ENCODE data around the gene CUZD1.

DNA sequence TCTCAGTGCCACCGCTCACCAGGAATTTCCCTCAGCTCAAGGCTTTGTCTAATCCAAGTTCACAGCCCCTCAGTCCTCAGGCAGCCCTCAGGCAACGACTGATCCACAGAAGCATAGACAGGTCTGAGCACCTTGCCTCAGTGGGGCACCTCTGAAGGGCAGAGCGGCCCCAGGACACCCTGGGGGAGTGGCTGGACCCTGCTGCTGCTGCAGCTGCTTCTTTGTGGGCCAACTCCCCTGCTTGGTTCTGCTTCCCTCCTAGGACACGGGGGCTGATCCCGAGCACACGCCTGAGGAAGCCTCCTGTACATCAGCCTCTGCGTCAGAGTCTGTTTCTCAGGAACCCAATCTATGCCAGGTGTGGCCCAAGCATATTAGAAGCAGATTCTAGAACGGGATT is 16.2 kb downstream of the CUZD1 start:
- TF ChIP-seq FOS (IDR thresholded peaks at IDR 0.05; ENCODE audit: low read depth, low read length), result no peak
- TF ChIP-seq, protein P1, sequence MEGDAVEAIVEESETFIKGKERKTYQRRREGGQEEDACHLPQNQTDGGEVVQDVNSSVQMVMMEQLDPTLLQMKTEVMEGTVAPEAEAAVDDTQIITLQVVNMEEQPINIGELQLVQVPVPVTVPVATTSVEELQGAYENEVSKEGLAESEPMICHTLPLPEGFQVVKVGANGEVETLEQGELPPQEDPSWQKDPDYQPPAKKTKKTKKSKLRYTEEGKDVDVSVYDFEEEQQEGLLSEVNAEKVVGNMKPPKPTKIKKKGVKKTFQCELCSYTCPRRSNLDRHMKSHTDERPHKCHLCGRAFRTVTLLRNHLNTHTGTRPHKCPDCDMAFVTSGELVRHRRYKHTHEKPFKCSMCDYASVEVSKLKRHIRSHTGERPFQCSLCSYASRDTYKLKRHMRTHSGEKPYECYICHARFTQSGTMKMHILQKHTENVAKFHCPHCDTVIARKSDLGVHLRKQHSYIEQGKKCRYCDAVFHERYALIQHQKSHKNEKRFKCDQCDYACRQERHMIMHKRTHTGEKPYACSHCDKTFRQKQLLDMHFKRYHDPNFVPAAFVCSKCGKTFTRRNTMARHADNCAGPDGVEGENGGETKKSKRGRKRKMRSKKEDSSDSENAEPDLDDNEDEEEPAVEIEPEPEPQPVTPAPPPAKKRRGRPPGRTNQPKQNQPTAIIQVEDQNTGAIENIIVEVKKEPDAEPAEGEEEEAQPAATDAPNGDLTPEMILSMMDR (conservative IDR thresholded peaks at IDR 0.05; ENCODE audit: low read depth, low read length), result no peak
- TF ChIP-seq SMC3 (IDR thresholded peaks at IDR 0.05; ENCODE audit: low read depth, low read length), result no peak
- no peak for TF ChIP-seq POLR2A (IDR thresholded peaks at IDR 0.05; ENCODE audit: low read depth, low read length)
- no peak for TF ChIP-seq MXI1 (IDR thresholded peaks at IDR 0.05; ENCODE audit: borderline replicate concordance, low read depth, low read length)
- TF ChIP-seq, protein P2, sequence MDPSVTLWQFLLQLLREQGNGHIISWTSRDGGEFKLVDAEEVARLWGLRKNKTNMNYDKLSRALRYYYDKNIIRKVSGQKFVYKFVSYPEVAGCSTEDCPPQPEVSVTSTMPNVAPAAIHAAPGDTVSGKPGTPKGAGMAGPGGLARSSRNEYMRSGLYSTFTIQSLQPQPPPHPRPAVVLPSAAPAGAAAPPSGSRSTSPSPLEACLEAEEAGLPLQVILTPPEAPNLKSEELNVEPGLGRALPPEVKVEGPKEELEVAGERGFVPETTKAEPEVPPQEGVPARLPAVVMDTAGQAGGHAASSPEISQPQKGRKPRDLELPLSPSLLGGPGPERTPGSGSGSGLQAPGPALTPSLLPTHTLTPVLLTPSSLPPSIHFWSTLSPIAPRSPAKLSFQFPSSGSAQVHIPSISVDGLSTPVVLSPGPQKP (IDR thresholded peaks at IDR 0.05; ENCODE audit: borderline replicate concordance, low read depth, low read length), result no peak
- TF ChIP-seq BHLHE40 (IDR thresholded peaks at IDR 0.05; ENCODE audit: low read depth, low read length), result no peak
- no peak for TF ChIP-seq RAD21 (IDR thresholded peaks at IDR 0.05; ENCODE audit: low read length)
- TF ChIP-seq CEBPB (IDR thresholded peaks at IDR 0.05; ENCODE audit: low read depth, low read length), result no peak
- TF ChIP-seq RFX5 (IDR thresholded peaks at IDR 0.05; ENCODE audit: low read depth, low read length), result no peak
- TF ChIP-seq, protein P3, sequence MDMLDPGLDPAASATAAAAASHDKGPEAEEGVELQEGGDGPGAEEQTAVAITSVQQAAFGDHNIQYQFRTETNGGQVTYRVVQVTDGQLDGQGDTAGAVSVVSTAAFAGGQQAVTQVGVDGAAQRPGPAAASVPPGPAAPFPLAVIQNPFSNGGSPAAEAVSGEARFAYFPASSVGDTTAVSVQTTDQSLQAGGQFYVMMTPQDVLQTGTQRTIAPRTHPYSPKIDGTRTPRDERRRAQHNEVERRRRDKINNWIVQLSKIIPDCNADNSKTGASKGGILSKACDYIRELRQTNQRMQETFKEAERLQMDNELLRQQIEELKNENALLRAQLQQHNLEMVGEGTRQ (IDR thresholded peaks at IDR 0.05; ENCODE audit: low read depth, low read length), result no peak
